Neuronal stem cell (in vitro differentiated cells): Measurements from ENCODE around the gene CKS1B. TPM values are rescaled to one million over a fixed set of nuclear protein-coding genes. Genes with fewer than 3 reads are reported as not detected.

Experiments
- DNase-seq: peaks from one replicate; pipeline ENCODE4 v3.0.0-alpha.2; 2013; ENCODE audit warnings: low spot score
- H2AFZ ChIP-seq: one replicate; pipeline ENCODE4 v1.6.1; 2013; ENCODE audit warnings: mild to moderate bottlenecking, low read length, inconsistent platforms
- H2AK5ac ChIP-seq: 2 replicates; pipeline ENCODE4 v1.6.1; 2013; ENCODE audit warnings: low read depth, mild to moderate bottlenecking, inconsistent platforms, low read length, moderate library complexity, mixed read lengths
- H2BK120ac ChIP-seq: 2 replicates; pipeline ENCODE4 v1.6.1; 2013; ENCODE audit warnings: low read depth, mild to moderate bottlenecking, inconsistent platforms, low read length, moderate library complexity, mixed read lengths
- H2BK12ac ChIP-seq: one replicate; pipeline ENCODE4 v1.6.1; 2013; ENCODE audit warnings: low read length, inconsistent platforms
- H2BK15ac ChIP-seq: 2 replicates; pipeline ENCODE4 v1.6.1; 2013; ENCODE audit warnings: mild to moderate bottlenecking, low read length, inconsistent platforms, mixed read lengths
- H2BK5ac ChIP-seq: one replicate; pipeline ENCODE4 v1.6.1; 2013; ENCODE audit warnings: inconsistent platforms, mild to moderate bottlenecking, low read length, moderate library complexity
- H3K14ac ChIP-seq: one replicate; pipeline ENCODE4 v1.6.1; 2013; ENCODE audit warnings: low read length, inconsistent platforms
- H3K18ac ChIP-seq: 2 replicates; pipeline ENCODE4 v1.6.1; 2013; ENCODE audit warnings: low read length, inconsistent platforms
- H3K23ac ChIP-seq: 2 replicates; pipeline ENCODE4 v1.6.1; 2013; ENCODE audit warnings: low read depth, mild to moderate bottlenecking, mixed read lengths, low read length, inconsistent platforms; ENCODE audit not compliant: poor library complexity
- H3K27ac ChIP-seq: replicated peaks from 3 replicates; pipeline ENCODE4 v1.5.1; 2013; ENCODE audit warnings: low read length, inconsistent platforms
- H3K27me3 ChIP-seq, 3 experiments: 2 replicates each; pipeline ENCODE4 v1.6.1; 2013; ENCODE audit warnings: low read length in 3 of 3, mild to moderate bottlenecking in 2 of 3, inconsistent platforms in 1 of 3, low read depth in 1 of 3, mixed read lengths in 1 of 3, moderate library complexity in 1 of 3; ENCODE audit not compliant: control insufficient read depth in 3 of 3, insufficient read depth in 3 of 3
- H3K36me3 ChIP-seq, 2 donors: replicated peaks in 1 of 2; 2 replicates each; pipeline ENCODE4 v1.6.1; 2013; ENCODE audit warnings: low read length in 2 of 2; ENCODE audit not compliant: control insufficient read depth in 2 of 2, insufficient read depth in 2 of 2
- H3K4ac ChIP-seq: 2 replicates; pipeline ENCODE4 v1.6.1; 2013; ENCODE audit warnings: inconsistent platforms, mild to moderate bottlenecking, low read length, moderate library complexity
- H3K4me1 ChIP-seq, 2 donors: 1 replicate in 1 of 2; 2 replicates in 1 of 2; pipeline ENCODE4 v1.6.1; 2013; ENCODE audit warnings: low read length in 2 of 2, low read depth in 1 of 2; ENCODE audit not compliant: control insufficient read depth in 2 of 2, insufficient read depth in 1 of 2
- H3K4me2 ChIP-seq: one replicate; pipeline ENCODE4 v1.6.1; 2013; ENCODE audit warnings: mild to moderate bottlenecking, low read length, inconsistent platforms; ENCODE audit not compliant: insufficient read depth, poor library complexity, severe bottlenecking
- H3K4me3 ChIP-seq, 2 donors: 2 replicates each; pipeline ENCODE4 v1.5.1; 2013; ENCODE audit warnings: low read length in 2 of 2, mild to moderate bottlenecking in 2 of 2, inconsistent platforms in 1 of 2, moderate library complexity in 1 of 2
- H3K79me1 ChIP-seq: one replicate; pipeline ENCODE4 v1.6.1; 2013; ENCODE audit warnings: low read depth, mild to moderate bottlenecking, inconsistent platforms, low read length, moderate library complexity
- H3K9ac ChIP-seq: one replicate; pipeline ENCODE4 v1.6.1; 2013; ENCODE audit warnings: mild to moderate bottlenecking, low read depth, low read length, inconsistent platforms; ENCODE audit not compliant: poor library complexity
- H3K9me3 ChIP-seq, 2 donors: replicated peaks in 1 of 2; 2 replicates each; pipeline versions ENCODE3 to v1.6.1; 2013; ENCODE audit warnings: low read length in 2 of 2, mild to moderate bottlenecking in 2 of 2, inconsistent platforms in 1 of 2, low read depth in 1 of 2, mixed read lengths in 1 of 2, moderate library complexity in 1 of 2; ENCODE audit not compliant: control insufficient read depth in 2 of 2, insufficient read depth in 1 of 2
- H4K8ac ChIP-seq: one replicate; pipeline ENCODE4 v1.6.1; 2013; ENCODE audit warnings: low read depth, mild to moderate bottlenecking, inconsistent platforms, low read length, moderate library complexity
- H4K91ac ChIP-seq: one replicate; pipeline ENCODE4 v1.6.1; 2013; ENCODE audit warnings: low read length, low read depth, mild to moderate bottlenecking, inconsistent platforms; ENCODE audit not compliant: poor library complexity
- WGBS, 2 donors: extraction: QIAGEN DNeasy Blood & Tissue Kit; methylation state at CpG; one replicate each; pipeline ENCODE4 v1.1.7; 2013; ENCODE audit warnings: missing lambda C conversion rate in 2 of 2, mixed read lengths in 1 of 2; ENCODE audit not compliant: insufficient read length in 2 of 2, insufficient replicate concordance in 1 of 2; ENCODE audit errors: extremely low coverage in 2 of 2; 5-methylcytosine and 5-hydroxymethylcytosine counted together
- polyA plus RNA-seq, 2 experiments: library from polyadenylated mRNA; stranded (reverse); fragments of 200-250 nt; gene quantifications; one replicate each; pipeline ENCODE4 v1.2.3, GENCODE V29; 2013

CKS1B gene
- polyA plus RNA-seq (2013, experiment 1 of 2) = 629 TPM
- 633 TPM for polyA plus RNA-seq (2013, experiment 2 of 2)

DNA sequence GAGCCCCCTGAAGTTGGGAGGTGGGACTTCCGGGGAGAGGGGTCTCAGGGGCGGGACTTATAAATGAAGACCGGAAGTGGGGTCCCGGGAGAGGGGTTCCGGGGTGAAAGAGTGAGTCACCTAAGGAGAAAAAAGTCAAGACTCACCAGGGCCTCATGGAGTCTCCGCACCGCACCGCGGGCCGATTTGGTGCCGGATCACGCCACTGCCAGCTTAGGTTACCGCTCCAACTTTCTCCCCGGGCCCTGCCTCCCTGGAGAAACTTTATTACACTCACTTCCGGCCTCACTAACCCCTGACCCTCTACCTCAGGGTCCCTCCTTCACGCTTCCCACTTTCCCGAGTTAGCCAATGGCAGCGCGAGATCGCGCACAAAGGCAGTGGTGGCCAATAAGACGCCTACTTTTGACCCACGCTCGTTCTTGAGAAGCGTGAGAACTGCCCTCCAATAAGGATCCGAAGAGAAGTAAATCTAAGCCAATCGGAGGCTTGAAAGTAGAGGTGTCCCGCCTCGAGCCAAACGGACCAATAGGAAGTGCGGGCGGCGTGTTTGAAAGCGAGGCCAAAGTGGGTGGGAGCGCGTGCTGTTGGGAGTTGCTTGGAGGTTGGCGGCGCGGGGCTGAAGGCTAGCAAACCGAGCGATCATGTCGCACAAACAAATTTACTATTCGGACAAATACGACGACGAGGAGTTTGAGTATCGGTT is at the start of gene CKS1B:
TSS of gene CKS1B (plus strand) at position 580 of the 706 bp plus-strand sequence. CDS start at position 645, 65 bp downstream.
- WGBS, 2 donors = no CpG with 5 or more reads among the region's 47 CpGs
- Histone ChIP-seq H2AK5ac (no peak within 1 kb of the TSS), H3K4me1 (peaks cover 25 to 34% of the 10 kb centered on the region in 2 donors), H3K18ac (peak within 1 kb of the TSS; percentile 92), H3K4me3 (peak within 1 kb of the TSS; percentile 56 to 86), H3K23ac (peak within 1 kb of the TSS; percentile 56), H2AFZ (peak within 1 kb of the TSS; percentile 89), H3K36me3 (peaks cover 6 to 29% of the 10 kb centered on the region in 2 donors), H3K14ac (no peak within 1 kb of the TSS), H2BK12ac (no peak within 1 kb of the TSS), H3K27me3 (no peaks in the 10 kb centered on the region), H3K9me3 (no peaks in the 10 kb centered on the region), H3K4ac (no peak within 1 kb of the TSS), H3K27ac (peak within 1 kb of the TSS; percentile 98), H3K79me1 (peaks cover 5% of the 10 kb centered on the region), H2BK5ac (peak within 1 kb of the TSS; percentile 84), H3K4me2 (peak within 1 kb of the TSS; percentile 93), H2BK15ac (no peak within 1 kb of the TSS), H3K9ac (peak within 1 kb of the TSS; percentile 94), H2BK120ac (no peak within 1 kb of the TSS), H4K8ac (no peak within 1 kb of the TSS), H4K91ac (no peak within 1 kb of the TSS)
- peak; percentile 100 for DNase-seq

DNA sequence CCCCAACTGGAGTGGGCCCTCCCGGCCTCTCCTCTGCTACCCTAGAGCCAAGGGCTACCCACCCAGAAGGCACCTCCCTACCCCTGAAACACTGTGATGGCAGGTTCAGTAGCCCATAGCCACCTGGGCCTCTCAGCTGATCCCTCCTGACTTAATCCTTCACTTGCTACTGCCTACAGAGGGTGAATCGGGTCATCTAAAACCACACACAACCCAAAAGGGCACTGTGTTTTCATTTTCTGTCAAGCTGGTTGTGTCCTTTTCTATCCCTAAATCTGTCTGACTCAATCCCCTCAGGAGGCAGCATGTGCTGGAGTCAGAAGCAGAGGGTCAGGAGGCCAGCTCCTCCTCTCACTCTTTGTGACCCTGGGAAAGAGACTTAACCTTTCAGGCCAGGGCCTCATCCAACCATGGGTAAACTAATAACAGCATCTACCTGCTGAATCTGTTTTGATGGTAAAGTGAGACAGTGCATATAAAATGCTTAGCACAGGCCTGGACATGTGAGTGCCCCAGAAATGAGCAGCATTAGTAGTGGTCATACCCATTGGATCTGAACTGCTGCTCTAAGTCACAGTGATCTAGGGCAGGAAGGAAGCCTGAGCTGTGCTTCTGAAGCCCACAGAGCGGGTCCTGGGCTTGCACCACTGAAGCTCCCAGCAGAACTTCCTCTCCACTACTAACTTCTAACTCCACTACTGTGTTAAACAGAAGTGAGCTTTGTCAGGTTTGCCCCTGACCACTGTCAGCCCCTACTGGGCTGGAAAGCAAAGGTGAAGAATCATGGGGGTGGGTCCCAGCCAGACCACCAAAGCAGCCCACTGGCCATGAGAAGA is 48.9 kb upstream of the CKS1B start:
- no peak overlapping the region for H3K4me3 ChIP-seq
- H3K27ac ChIP-seq = no peak overlapping the region
- no peak overlapping the region for H2AFZ ChIP-seq
- H3K4me1 ChIP-seq = peaks cover 0 to 3% of the 10 kb centered on the region in 2 donors
- H2AK5ac ChIP-seq = no peak overlapping the region
- no peaks in the 10 kb centered on the region for H3K9me3 ChIP-seq
- H3K4ac ChIP-seq = no peak overlapping the region
- no peak overlapping the region for H2BK120ac ChIP-seq
- H3K14ac ChIP-seq = no peak overlapping the region
- H3K4me2 ChIP-seq = no peak overlapping the region
- H3K36me3 ChIP-seq = peaks cover 21 to 66% of the 10 kb centered on the region in 2 donors
- H3K18ac ChIP-seq = no peak overlapping the region
- no peak overlapping the region for H4K91ac ChIP-seq
- no peak overlapping the region for H2BK15ac ChIP-seq
- no peak overlapping the region for H3K9ac ChIP-seq
- no peak overlapping the region for H2BK5ac ChIP-seq
- H3K23ac ChIP-seq = no peak overlapping the region
- H2BK12ac ChIP-seq = no peak overlapping the region
- DNase-seq = no peak
- no CpG with 5 or more reads among the region's 3 CpGs for WGBS, 2 donors
- H3K27me3 ChIP-seq = no peaks in the 10 kb centered on the region
- H3K79me1 ChIP-seq = no peaks in the 10 kb centered on the region
- no peak overlapping the region for H4K8ac ChIP-seq

DNA sequence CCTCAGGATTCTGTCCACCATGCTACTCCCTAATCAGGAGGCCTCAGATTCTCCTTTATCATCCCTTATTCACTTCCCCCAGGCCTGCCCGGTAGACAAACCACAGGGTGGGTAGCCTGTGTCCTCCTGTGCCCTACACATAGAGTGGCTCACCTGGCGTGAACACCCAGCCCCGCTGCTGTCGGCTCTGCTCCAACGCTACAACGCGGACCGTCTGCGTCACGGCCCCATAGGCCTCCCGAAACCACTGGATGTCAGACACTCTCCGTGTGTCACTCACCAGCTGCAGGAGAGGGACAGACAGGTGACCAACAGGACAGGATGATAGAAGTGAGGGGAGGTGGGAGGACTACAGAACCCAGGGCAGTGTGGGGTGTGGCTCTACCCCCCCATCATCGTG is 48.3 kb upstream of the CKS1B start:
- no peak overlapping the region for H3K4ac ChIP-seq
- H3K27me3 ChIP-seq = no peaks in the 10 kb centered on the region
- H2AK5ac ChIP-seq = no peak overlapping the region
- no peak overlapping the region for H3K14ac ChIP-seq
- no peak overlapping the region for H2AFZ ChIP-seq
- peaks cover 21 to 66% of the 10 kb centered on the region in 2 donors for H3K36me3 ChIP-seq
- no peak overlapping the region for H4K91ac ChIP-seq
- no peak overlapping the region for H2BK120ac ChIP-seq
- no peak overlapping the region for H2BK12ac ChIP-seq
- no peaks in the 10 kb centered on the region for H3K79me1 ChIP-seq
- WGBS, 2 donors = no CpG with 5 or more reads among the region's 13 CpGs
- no peak overlapping the region for H3K18ac ChIP-seq
- no peak overlapping the region for H2BK5ac ChIP-seq
- no peak for DNase-seq
- H4K8ac ChIP-seq = no peak overlapping the region
- H3K4me3 ChIP-seq = no peak overlapping the region
- H3K9me3 ChIP-seq = no peaks in the 10 kb centered on the region
- H3K27ac ChIP-seq = no peak overlapping the region
- H3K4me1 ChIP-seq = peaks cover 0 to 3% of the 10 kb centered on the region in 2 donors
- no peak overlapping the region for H3K4me2 ChIP-seq
- H3K23ac ChIP-seq = no peak overlapping the region
- H2BK15ac ChIP-seq = no peak overlapping the region
- no peak overlapping the region for H3K9ac ChIP-seq

GRCh38 chr1:154931940-154932487 is 42.5 kb upstream of the CKS1B start:
- H3K79me1 ChIP-seq = no peaks in the 10 kb centered on the region
- no peaks in the 10 kb centered on the region for H3K27me3 ChIP-seq
- no peak overlapping the region for H2BK12ac ChIP-seq
- H3K4me1 ChIP-seq = peaks cover 0 to 5% of the 10 kb centered on the region in 2 donors
- no peak overlapping the region for H4K91ac ChIP-seq
- no peak overlapping the region for H2BK15ac ChIP-seq
- no CpG with 5 or more reads among the region's 11 CpGs for WGBS, 2 donors
- H2AK5ac ChIP-seq = no peak overlapping the region
- no peak overlapping the region for H3K4ac ChIP-seq
- no peak overlapping the region for H3K23ac ChIP-seq
- no peak overlapping the region for H3K27ac ChIP-seq
- DNase-seq = no peak
- peaks cover 0 to 2% of the 10 kb centered on the region in 2 donors for H3K9me3 ChIP-seq
- H3K9ac ChIP-seq = no peak overlapping the region
- peaks cover 2 to 27% of the 10 kb centered on the region in 2 donors for H3K36me3 ChIP-seq
- no peak overlapping the region for H3K4me2 ChIP-seq
- no peak overlapping the region for H3K18ac ChIP-seq
- no peak overlapping the region for H2AFZ ChIP-seq
- no peak overlapping the region for H3K4me3 ChIP-seq
- H3K14ac ChIP-seq = no peak overlapping the region
- no peak overlapping the region for H2BK5ac ChIP-seq
- no peak overlapping the region for H2BK120ac ChIP-seq
- H4K8ac ChIP-seq = no peak overlapping the region
